IMR-90 (cell line): ENCODE data around the gene DEGS2. TPM values are rescaled to one million over a fixed set of nuclear protein-coding genes. Genes with fewer than 3 reads are reported as not detected.

Experiments
- ATAC-seq: fragments of 200-7000 bp; cut with Tn5 transposase; 2 replicates; pipeline ENCODE4 v1.9.1; 2020; ENCODE audit warnings: low read depth, mild to moderate bottlenecking, moderate library complexity
- BruUV-seq: library from RNA; stranded (reverse); fragments of 400-500 nt; replicated peaks from 2 replicates; lab custom pipeline; 2021; lab: Mats Ljungman, UMichigan
- CTCF ChIA-PET: fragments of 300-600 bp; formaldehyde crosslinking; extraction: SDS; loops from one replicate; lab custom pipeline; 2021; ENCODE audit warnings: antibody characterized with exemption; lab: Yijun Ruan, JAX
- POLR2A ChIA-PET: fragments of 300-600 bp; sonication (Branson Sonifier 250); formaldehyde crosslinking; loops from one replicate; lab custom pipeline; 2022; ENCODE audit warnings: antibody characterized with exemption; ENCODE audit not compliant: unreplicated experiment; lab: Charles Lee
- DNase-seq: peaks from one replicate; pipeline ENCODE4 v3.0.0; 2013
- H2AFZ ChIP-seq: replicated peaks from 2 replicates; pipeline ENCODE3; 2013; ENCODE audit warnings: low read length, mild to moderate bottlenecking; ENCODE audit not compliant: poor library complexity
- H2AK5ac ChIP-seq: 2 replicates; pipeline ENCODE4 v1.6.1; 2013; ENCODE audit warnings: low read depth, low read length, inconsistent platforms
- H2AK9ac ChIP-seq: replicated peaks from 2 replicates; pipeline ENCODE3; 2013; ENCODE audit warnings: mild to moderate bottlenecking, low read depth, low read length, moderate library complexity; ENCODE audit not compliant: poor library complexity
- H2BK120ac ChIP-seq: 2 replicates; pipeline ENCODE4 v1.6.1; 2013; ENCODE audit warnings: low read depth, low read length, inconsistent platforms
- H2BK15ac ChIP-seq: 3 replicates; pipeline ENCODE4 v1.6.1; 2013; ENCODE audit warnings: low read depth, low read length, inconsistent platforms
- H2BK20ac ChIP-seq: 2 replicates; pipeline ENCODE4 v1.6.1; 2013; ENCODE audit warnings: low read depth, mild to moderate bottlenecking, inconsistent platforms, low read length, moderate library complexity
- H2BK5ac ChIP-seq: 2 replicates; pipeline ENCODE4 v1.6.1; 2013; ENCODE audit warnings: mild to moderate bottlenecking, low read depth, low read length, inconsistent platforms; ENCODE audit not compliant: poor library complexity, severe bottlenecking
- H3K14ac ChIP-seq: replicated peaks from 2 replicates; pipeline ENCODE4 v1.6.1; 2013; ENCODE audit warnings: low read depth, low read length, inconsistent platforms
- H3K18ac ChIP-seq: 2 replicates; pipeline ENCODE4 v1.6.1; 2013; ENCODE audit warnings: low read depth, low read length, control low read depth
- H3K23ac ChIP-seq: 2 replicates; pipeline ENCODE4 v1.6.1; 2013; ENCODE audit warnings: low read depth, low read length, inconsistent platforms
- H3K27ac ChIP-seq: 2 replicates; pipeline ENCODE4 v1.5.1; 2013; ENCODE audit warnings: mild to moderate bottlenecking, control low read depth, low read length; ENCODE audit not compliant: insufficient read depth
- H3K27me3 ChIP-seq: 2 replicates; pipeline ENCODE4 v1.6.1; 2013; ENCODE audit warnings: low read length; ENCODE audit not compliant: control insufficient read depth, insufficient read depth
- H3K36me3 ChIP-seq: 2 replicates; pipeline ENCODE4 v1.6.1; 2013; ENCODE audit warnings: low read length, mixed read lengths; ENCODE audit not compliant: control insufficient read depth, insufficient read depth
- H3K4ac ChIP-seq: 2 replicates; pipeline ENCODE4 v1.6.1; 2013; ENCODE audit warnings: low read depth, low read length, inconsistent platforms
- H3K4me1 ChIP-seq: 2 replicates; pipeline ENCODE4 v1.6.1; 2013; ENCODE audit warnings: low read length, mixed read lengths; ENCODE audit not compliant: control insufficient read depth, insufficient read depth
- H3K4me2 ChIP-seq: 2 replicates; pipeline ENCODE4 v1.6.1; 2013; ENCODE audit warnings: low read depth, mild to moderate bottlenecking, control low read depth, low read length, moderate library complexity
- H3K4me3 ChIP-seq: 2 replicates; pipeline ENCODE4 v1.5.1; 2013; ENCODE audit warnings: low read depth, mild to moderate bottlenecking, control low read depth, low read length, moderate library complexity; ENCODE audit not compliant: insufficient read depth
- H3K56ac ChIP-seq: 2 replicates; pipeline ENCODE4 v1.6.1; 2013; ENCODE audit warnings: low read length, inconsistent platforms; ENCODE audit not compliant: insufficient read depth; ENCODE audit errors: extremely low read depth
- H3K79me1 ChIP-seq, 2 experiments: 2 replicates each; pipeline ENCODE4 v1.6.1; 2013; ENCODE audit warnings: low read length in 2 of 2, inconsistent platforms in 1 of 2, low read depth in 1 of 2
- H3K9ac ChIP-seq: 2 replicates; pipeline ENCODE4 v1.6.1; 2013; ENCODE audit warnings: low read depth, low read length, control low read depth
- H3K9me1 ChIP-seq: 2 replicates; pipeline ENCODE4 v1.6.1; 2013; ENCODE audit warnings: low read length, inconsistent platforms; ENCODE audit not compliant: insufficient read depth
- H3K9me3 ChIP-seq: 2 replicates; pipeline ENCODE4 v1.6.1; 2013; ENCODE audit warnings: low read length; ENCODE audit not compliant: control insufficient read depth, insufficient read depth
- H4K20me1 ChIP-seq: 2 replicates; pipeline ENCODE4 v1.6.1; 2013; ENCODE audit warnings: low read length, inconsistent platforms; ENCODE audit not compliant: insufficient read depth
- H4K5ac ChIP-seq: 2 replicates; pipeline ENCODE4 v1.6.1; 2013; ENCODE audit warnings: mild to moderate bottlenecking, low read depth, low read length, control low read depth
- H4K8ac ChIP-seq, 2 experiments: 2 replicates each; pipeline ENCODE4 v1.6.1; 2013; ENCODE audit warnings: low read depth in 2 of 2, low read length in 2 of 2, control low read depth in 1 of 2, inconsistent platforms in 1 of 2
- H4K91ac ChIP-seq: 2 replicates; pipeline ENCODE4 v1.6.1; 2013; ENCODE audit warnings: low read depth, low read length, inconsistent platforms; ENCODE audit not compliant: insufficient read depth
- BHLHE40 ChIP-seq: fragments of 150-350 bp; IDR thresholded peaks from 2 replicates; pipeline ENCODE4 v1.6.1; 2016; ENCODE audit warnings: mild to moderate bottlenecking, low read depth, low read length
- CHD1 ChIP-seq: IDR thresholded peaks from 2 replicates; pipeline ENCODE4 v1.6.1; 2012; ENCODE audit warnings: low read depth, low read length, improper control_type of control experiment
- FOS ChIP-seq: fragments of 150-350 bp; IDR thresholded peaks from 2 replicates; pipeline ENCODE4 v1.6.1; 2016; ENCODE audit warnings: low read depth, low read length
- MAZ ChIP-seq: IDR thresholded peaks from 2 replicates; pipeline ENCODE4 v1.6.1; 2012; ENCODE audit warnings: low read depth, mild to moderate bottlenecking, low read length, improper control_type of control experiment, moderate library complexity, borderline replicate concordance
- POLR2A ChIP-seq: IDR thresholded peaks from 2 replicates; pipeline ENCODE4 v1.6.1; 2012; ENCODE audit warnings: mild to moderate bottlenecking, low read depth, low read length
- RAD21 ChIP-seq: IDR thresholded peaks from 2 replicates; pipeline ENCODE4 v1.6.1; 2012; ENCODE audit warnings: low read length, improper control_type of control experiment
- RCOR1 ChIP-seq: IDR thresholded peaks from 2 replicates; pipeline ENCODE4 v1.6.1; 2012; ENCODE audit warnings: mild to moderate bottlenecking, low read length, improper control_type of control experiment; ENCODE audit not compliant: insufficient replicate concordance
- RFX5 ChIP-seq: IDR thresholded peaks from 2 replicates; pipeline ENCODE4 v1.8.0; 2012; ENCODE audit warnings: low read depth, mild to moderate bottlenecking, low read length, moderate library complexity
- WGBS, 2 experiments: methylation state at CpG; one replicate each; pipeline versions ENCODE4 v1.1.5 to v1.1.7; 2013; ENCODE audit warnings: missing lambda C conversion rate in 2 of 2; ENCODE audit not compliant: insufficient read length in 1 of 2; ENCODE audit errors: extremely low coverage in 2 of 2; 5-methylcytosine and 5-hydroxymethylcytosine counted together
- dilution Hi-C: fragments of 300-500 bp; cut with HindIII; formaldehyde crosslinking; loops from one replicate; pipeline ENCODE4 v1.14.3; 2018; ENCODE audit warnings: low sequenced_read_pairs; ENCODE audit not compliant: unreplicated experiment
- in situ Hi-C: fragments of 300-500 bp; cut with MboI; formaldehyde crosslinking; loops from 3 replicates; pipeline ENCODE4 v1.14.3; 2019; ENCODE audit warnings: low sequenced_read_pairs, inconsistent platforms, mixed read lengths
- intact Hi-C: fragments of 100-400 bp; cut with micrococcal nuclease; formaldehyde crosslinking; loops from 2 replicates; pipeline ENCODE4 v1.10.0; 2022
- polyA plus RNA-seq, 3 experiments: library from polyadenylated mRNA; depleted of rRNA; stranded (reverse); fragments of >200 nt; gene quantifications; 2 replicates each; pipeline ENCODE4 v1.2.3, GENCODE V29; 2012; ENCODE audit warnings: low replicate concordance in 1 of 3
- total RNA-seq: library from RNA; depleted of rRNA; stranded (reverse); fragments of >200 nt; gene quantifications from 2 replicates; pipeline ENCODE4 v1.2.3, GENCODE V29; 2012
- TF ChIP-seq, protein P1 (sequence below): conservative IDR thresholded peaks from 2 replicates; pipeline ENCODE4 v1.5.1; 2012; ENCODE audit warnings: mild to moderate bottlenecking, low read depth, low read length, improper control_type of control experiment

The DEGS2 gene
- total and polyA plus RNA-seq, 2 of the 4 experiments (the other 2 are of a cell fraction) = not detected

GRCh38 chr14:100165376-100165775 lies 5.9 kb upstream of the DEGS2 start:
- H4K20me1 ChIP-seq = no peaks in the 10 kb centered on the region
- H3K27me3 ChIP-seq = peaks cover 27% of the 10 kb centered on the region
- H4K5ac ChIP-seq = no peak overlapping the region
- no peaks in the 10 kb centered on the region for H3K9me1 ChIP-seq
- H3K79me1 ChIP-seq = no peaks in the 10 kb centered on the region
- H3K36me3 ChIP-seq = no peaks in the 10 kb centered on the region
- in situ Hi-C loops (no loop called here), dilution Hi-C loops (no loop called here), intact Hi-C loops (no loop called here)
- H3K23ac ChIP-seq = no peak overlapping the region
- H3K56ac ChIP-seq = no peak overlapping the region
- no peak overlapping the region for H2BK15ac ChIP-seq
- H3K4me1 ChIP-seq = no peaks in the 10 kb centered on the region
- no peak for DNase-seq
- no peak overlapping the region for H3K14ac ChIP-seq
- H2BK120ac ChIP-seq = no peak overlapping the region
- no peak overlapping the region for H3K4me3 ChIP-seq
- no peak overlapping the region for H3K18ac ChIP-seq
- peak overlapping the region; percentile 63 for H2AFZ ChIP-seq
- no peak overlapping the region for H2BK20ac ChIP-seq
- peak; percentile 65 for ATAC-seq
- CTCF ChIA-PET = no interaction called here
- no peak overlapping the region for H3K4me2 ChIP-seq
- BruUV-seq = no TSS peak
- POLR2A ChIA-PET = no interaction called here
- H4K8ac ChIP-seq = no peak overlapping the region
- H2BK5ac ChIP-seq = no peak overlapping the region
- no peak overlapping the region for H3K27ac ChIP-seq
- WGBS, 2 experiments = 21% methylated on average over 18 of the region's 27 CpGs; no CpG with 5 or more reads in 1 of the 2 experiments
- TF ChIP-seq RFX5 (no peak), MAZ (no peak), BHLHE40 (no peak), FOS (no peak), RCOR1 (no peak), CHD1 (no peak), POLR2A (no peak), RAD21 (no peak)
- TF ChIP-seq, protein P1, sequence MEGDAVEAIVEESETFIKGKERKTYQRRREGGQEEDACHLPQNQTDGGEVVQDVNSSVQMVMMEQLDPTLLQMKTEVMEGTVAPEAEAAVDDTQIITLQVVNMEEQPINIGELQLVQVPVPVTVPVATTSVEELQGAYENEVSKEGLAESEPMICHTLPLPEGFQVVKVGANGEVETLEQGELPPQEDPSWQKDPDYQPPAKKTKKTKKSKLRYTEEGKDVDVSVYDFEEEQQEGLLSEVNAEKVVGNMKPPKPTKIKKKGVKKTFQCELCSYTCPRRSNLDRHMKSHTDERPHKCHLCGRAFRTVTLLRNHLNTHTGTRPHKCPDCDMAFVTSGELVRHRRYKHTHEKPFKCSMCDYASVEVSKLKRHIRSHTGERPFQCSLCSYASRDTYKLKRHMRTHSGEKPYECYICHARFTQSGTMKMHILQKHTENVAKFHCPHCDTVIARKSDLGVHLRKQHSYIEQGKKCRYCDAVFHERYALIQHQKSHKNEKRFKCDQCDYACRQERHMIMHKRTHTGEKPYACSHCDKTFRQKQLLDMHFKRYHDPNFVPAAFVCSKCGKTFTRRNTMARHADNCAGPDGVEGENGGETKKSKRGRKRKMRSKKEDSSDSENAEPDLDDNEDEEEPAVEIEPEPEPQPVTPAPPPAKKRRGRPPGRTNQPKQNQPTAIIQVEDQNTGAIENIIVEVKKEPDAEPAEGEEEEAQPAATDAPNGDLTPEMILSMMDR = no peak
- no peak overlapping the region for H2AK5ac ChIP-seq
- peaks cover 4% of the 10 kb centered on the region; the same call in 1 of the 2 replicates for H3K9me3 ChIP-seq
- H3K9ac ChIP-seq = no peak overlapping the region
- no peak overlapping the region for H2AK9ac ChIP-seq
- H3K4ac ChIP-seq = no peak overlapping the region
- H4K91ac ChIP-seq = no peak overlapping the region
